Lower lobe of right lung (tissue), 2 donors: ENCODE results near the gene TIMMDC1. TPM values are rescaled to one million over a fixed set of nuclear protein-coding genes. Genes with fewer than 3 reads are reported as not detected.

Experiments
- ATAC-seq, 2 donors: fragments of 200-7000 bp; cut with Tn5 transposase; one replicate each; pipeline ENCODE4 v1.9.1; 2020 to 2022; ENCODE audit warnings: mild to moderate bottlenecking in 2 of 2, moderate library complexity in 2 of 2
- DNase-seq: peaks from one replicate; pipeline ENCODE4 v3.0.0-alpha.2; 2020
- H3K27ac ChIP-seq: fragments of 200-600 bp; one replicate; pipeline ENCODE4 v1.8.0; 2022
- H3K27me3 ChIP-seq: fragments of 200-600 bp; one replicate; pipeline ENCODE4 v1.8.0; 2022; ENCODE audit warnings: low read depth
- H3K36me3 ChIP-seq: fragments of 200-600 bp; one replicate; pipeline ENCODE4 v1.8.0; 2022; ENCODE audit warnings: mild to moderate bottlenecking
- H3K4me1 ChIP-seq: fragments of 200-600 bp; one replicate; pipeline ENCODE4 v1.8.0; 2022
- H3K4me3 ChIP-seq: fragments of 200-600 bp; one replicate; pipeline ENCODE4 v1.8.0; 2022; ENCODE audit warnings: mild to moderate bottlenecking
- H3K9me3 ChIP-seq: fragments of 200-600 bp; one replicate; pipeline ENCODE4 v1.8.0; 2022
- CTCF ChIP-seq: fragments of 200-600 bp; IDR thresholded peaks from one replicate; pipeline ENCODE4 v1.8.0; 2022; ENCODE audit warnings: antibody characterized with exemption, mild to moderate bottlenecking
- intact Hi-C: fragments of 100-400 bp; cut with DNase I; formaldehyde crosslinking; loops from one replicate; pipeline ENCODE4 v1.11.0; 2022
- total RNA-seq: library from RNA; stranded (reverse); fragmentation: NEBNext Ultra II Directional; extraction: Animal tissue kit (Norgen Biotek cat#: 25700); gene quantifications from one replicate; pipeline ENCODE4 v1.2.1, GENCODE V29; 2021
- donor health status: DM: no; HTN: yes; CAD: no; lungs with severe emphysema.

Gene TIMMDC1
- total RNA-seq, 1 donor from 2014 or later: 99.4 TPM

- Histone ChIP-seq H3K27me3 (no peaks in the 10 kb centered on the region), H3K36me3 (peaks cover 71% of the 10 kb centered on the region), H3K4me3 (no peak overlapping the region), H3K4me1 (no peaks in the 10 kb centered on the region), H3K9me3 (no peaks in the 10 kb centered on the region), H3K27ac (no peak overlapping the region)
- no peak for TF ChIP-seq CTCF
- ATAC-seq: no peak
- no peak for DNase-seq
- intact Hi-C loops: no loop called here
These were observed 12.8 kb upstream of the TIMMDC1 start for GRCh38 chr3:119485563-119485962.

GRCh38 chr3:119490153-119490552, 8.2 kb upstream of the TIMMDC1 start:
- ATAC-seq (peak in 1 of 2 donors; percentile 48), DNase-seq (no peak)
- intact Hi-C loops: no loop called here
- H3K27ac ChIP-seq: no peak overlapping the region
- H3K4me3 ChIP-seq: no peak overlapping the region
- H3K9me3 ChIP-seq: no peaks in the 10 kb centered on the region
- no peaks in the 10 kb centered on the region for H3K27me3 ChIP-seq
- H3K36me3 ChIP-seq: peaks cover 49% of the 10 kb centered on the region
- no peak for TF ChIP-seq CTCF
- no peaks in the 10 kb centered on the region for H3K4me1 ChIP-seq

GRCh38 chr3:119492128-119492527, 6.2 kb upstream of the TIMMDC1 start:
- no peak overlapping the region for H3K27ac ChIP-seq
- H3K9me3 ChIP-seq: no peaks in the 10 kb centered on the region
- H3K36me3 ChIP-seq: peaks cover 29% of the 10 kb centered on the region
- no peak for TF ChIP-seq CTCF
- H3K4me1 ChIP-seq: peaks cover 5% of the 10 kb centered on the region
- peak in 1 of 2 donors; percentile 69 for ATAC-seq
- H3K27me3 ChIP-seq: no peaks in the 10 kb centered on the region
- intact Hi-C loops: no loop called here
- DNase-seq: no peak
- no peak overlapping the region for H3K4me3 ChIP-seq

- DNase-seq: no peak
- Histone ChIP-seq H3K27me3 (no peaks in the 10 kb centered on the region), H3K36me3 (peaks cover 22% of the 10 kb centered on the region), H3K4me3 (no peak overlapping the region), H3K9me3 (no peaks in the 10 kb centered on the region), H3K4me1 (peaks cover 12% of the 10 kb centered on the region), H3K27ac (no peak overlapping the region)
- TF ChIP-seq CTCF: no peak
- ATAC-seq: no peak
- intact Hi-C loops: no loop called here
These were observed 5.5 kb upstream of the TIMMDC1 start for GRCh38 chr3:119492810-119493209.

GRCh38 chr3:119494597-119494996, 3.8 kb upstream of the TIMMDC1 start:
- TF ChIP-seq CTCF: no peak
- no peaks in the 10 kb centered on the region for H3K27me3 ChIP-seq
- peaks cover 10% of the 10 kb centered on the region for H3K36me3 ChIP-seq
- DNase-seq (no peak), ATAC-seq (no peak)
- H3K4me1 ChIP-seq: peaks cover 19% of the 10 kb centered on the region
- H3K4me3 ChIP-seq: no peak overlapping the region
- no peaks in the 10 kb centered on the region for H3K9me3 ChIP-seq
- no peak overlapping the region for H3K27ac ChIP-seq
- intact Hi-C loops: no loop called here

- Histone ChIP-seq H3K4me3 (peak overlapping the region; percentile 92), H3K9me3 (no peaks in the 10 kb centered on the region), H3K36me3 (no peaks in the 10 kb centered on the region), H3K27me3 (no peaks in the 10 kb centered on the region), H3K4me1 (peaks cover 45% of the 10 kb centered on the region), H3K27ac (peak overlapping the region; percentile 99)
- no peak for TF ChIP-seq CTCF
- intact Hi-C loops: no loop called here
- DNase-seq (no peak), ATAC-seq (peak; percentile 4 to 29)
These were observed 544 bp upstream of the TIMMDC1 start for GRCh38 chr3:119497820-119498185.
